PFSK-1 (cell line): Measurements from ENCODE around the gene ROBO4.

Source experiments
- POLR2AphosphoS5 ChIP-seq: IDR thresholded peaks from 2 replicates; pipeline ENCODE4 v1.6.1; 2012; ENCODE audit warnings: low read depth, mild to moderate bottlenecking, control low read depth, low read length, moderate library complexity
- SIN3A ChIP-seq: IDR thresholded peaks from 2 replicates; pipeline ENCODE4 v1.6.1; 2012; ENCODE audit warnings: mild to moderate bottlenecking, low read length, moderate library complexity, borderline replicate concordance; ENCODE audit not compliant: insufficient read depth
- TAF1 ChIP-seq: IDR thresholded peaks from 2 replicates; pipeline ENCODE4 v1.6.1; 2012; ENCODE audit warnings: low read length, control low read depth, borderline replicate concordance; ENCODE audit not compliant: insufficient read depth
- TF ChIP-seq, protein P1 (sequence below), 2 experiments: IDR thresholded peaks; 2 replicates each; pipeline versions ENCODE4 v1.6.1 to v1.8.0; 2011 to 2012; ENCODE audit warnings: low read depth in 2 of 2, low read length in 2 of 2, control low read depth in 1 of 2, inconsistent platforms in 1 of 2, mild to moderate bottlenecking in 1 of 2, moderate library complexity in 1 of 2; ENCODE audit not compliant: insufficient read depth in 1 of 2

DNA sequence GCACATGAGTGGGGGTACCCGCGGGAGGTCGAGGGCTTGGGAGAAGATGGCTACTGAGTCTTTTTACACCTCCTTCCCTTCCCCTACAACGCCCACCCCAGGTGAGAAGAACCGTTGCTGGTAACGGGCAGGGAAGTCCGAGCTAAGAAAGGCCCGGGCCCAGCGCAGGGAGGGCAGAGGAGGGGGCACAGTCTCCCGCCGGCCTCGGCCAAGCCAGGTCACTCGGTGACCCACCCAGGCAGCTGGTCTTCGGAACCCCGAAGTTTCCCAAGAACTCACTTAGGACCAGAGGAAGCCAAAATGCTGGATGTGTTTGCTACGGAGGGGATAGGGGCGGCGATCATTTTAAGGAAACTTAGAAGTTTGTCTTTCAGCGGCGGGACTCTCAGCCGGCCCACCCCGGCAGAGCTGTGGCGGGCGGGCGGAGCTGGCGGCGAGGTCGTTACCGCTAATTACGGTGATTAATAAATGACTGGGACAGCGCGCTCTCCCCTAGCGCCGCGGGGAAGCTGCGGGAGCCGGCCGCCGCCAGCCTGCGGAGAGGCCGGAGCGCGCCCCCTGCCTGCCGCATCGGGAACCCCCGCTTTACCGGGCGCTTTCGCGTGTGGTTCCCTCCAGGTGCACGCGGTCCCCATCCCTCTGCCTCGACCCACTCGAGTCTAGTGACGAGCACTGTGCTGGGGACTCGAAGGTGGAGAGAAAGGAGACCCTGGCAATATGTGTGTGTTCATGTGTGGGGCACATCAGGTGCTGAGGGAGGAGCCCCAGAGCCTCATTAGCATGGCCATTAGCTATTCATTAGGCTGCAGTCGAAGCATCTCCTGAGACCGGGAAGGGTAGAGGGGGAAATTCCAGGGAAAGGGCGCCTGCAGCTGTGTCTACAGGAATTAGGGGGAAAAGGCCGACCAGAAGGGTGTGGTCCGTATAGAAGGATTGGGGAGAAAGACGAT lies 31.5 kb downstream of the ROBO4 start:
- TF ChIP-seq SIN3A = no peak
- no peak for TF ChIP-seq POLR2AphosphoS5
- TF ChIP-seq TAF1 = no peak
- TF ChIP-seq, protein P1, sequence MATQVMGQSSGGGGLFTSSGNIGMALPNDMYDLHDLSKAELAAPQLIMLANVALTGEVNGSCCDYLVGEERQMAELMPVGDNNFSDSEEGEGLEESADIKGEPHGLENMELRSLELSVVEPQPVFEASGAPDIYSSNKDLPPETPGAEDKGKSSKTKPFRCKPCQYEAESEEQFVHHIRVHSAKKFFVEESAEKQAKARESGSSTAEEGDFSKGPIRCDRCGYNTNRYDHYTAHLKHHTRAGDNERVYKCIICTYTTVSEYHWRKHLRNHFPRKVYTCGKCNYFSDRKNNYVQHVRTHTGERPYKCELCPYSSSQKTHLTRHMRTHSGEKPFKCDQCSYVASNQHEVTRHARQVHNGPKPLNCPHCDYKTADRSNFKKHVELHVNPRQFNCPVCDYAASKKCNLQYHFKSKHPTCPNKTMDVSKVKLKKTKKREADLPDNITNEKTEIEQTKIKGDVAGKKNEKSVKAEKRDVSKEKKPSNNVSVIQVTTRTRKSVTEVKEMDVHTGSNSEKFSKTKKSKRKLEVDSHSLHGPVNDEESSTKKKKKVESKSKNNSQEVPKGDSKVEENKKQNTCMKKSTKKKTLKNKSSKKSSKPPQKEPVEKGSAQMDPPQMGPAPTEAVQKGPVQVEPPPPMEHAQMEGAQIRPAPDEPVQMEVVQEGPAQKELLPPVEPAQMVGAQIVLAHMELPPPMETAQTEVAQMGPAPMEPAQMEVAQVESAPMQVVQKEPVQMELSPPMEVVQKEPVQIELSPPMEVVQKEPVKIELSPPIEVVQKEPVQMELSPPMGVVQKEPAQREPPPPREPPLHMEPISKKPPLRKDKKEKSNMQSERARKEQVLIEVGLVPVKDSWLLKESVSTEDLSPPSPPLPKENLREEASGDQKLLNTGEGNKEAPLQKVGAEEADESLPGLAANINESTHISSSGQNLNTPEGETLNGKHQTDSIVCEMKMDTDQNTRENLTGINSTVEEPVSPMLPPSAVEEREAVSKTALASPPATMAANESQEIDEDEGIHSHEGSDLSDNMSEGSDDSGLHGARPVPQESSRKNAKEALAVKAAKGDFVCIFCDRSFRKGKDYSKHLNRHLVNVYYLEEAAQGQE (IDR thresholded peaks at IDR 0.05; ENCODE audit: insufficient read depth in 1 of 2, low read depth in 2 of 2, low read length in 2 of 2) = no peak
